ENCODE measurements around the gene WDR59. TPM values are rescaled to one million over a fixed set of nuclear protein-coding genes. Genes with fewer than 3 reads are reported as not detected.

Gene WDR59
- total RNA-seq, 1 donor, result 21.7 TPM

GRCh38 chr16:74867281-74867849 is 117.6 kb downstream of the WDR59 start:
- no peak for TF ChIP-seq CTCF (IDR thresholded peaks at IDR 0.05; ENCODE audit: insufficient read depth, low read length)
- H3K4me3 ChIP-seq (ENCODE audit: low read depth, low read length), result no peak overlapping the region
- no peak for DNase-seq (ENCODE audit: low read depth)

GRCh38 chr16:74865922-74866598 is 118.9 kb downstream of the WDR59 start:
- peak; percentile 60 for DNase-seq (ENCODE audit: low read depth)
- no peak for TF ChIP-seq CTCF (IDR thresholded peaks at IDR 0.05; ENCODE audit: insufficient read depth, low read length)
- H3K4me3 ChIP-seq (ENCODE audit: low read depth, low read length), result no peak overlapping the region

GRCh38 chr16:74862743-74863244 is 122.1 kb downstream of the WDR59 start:
- no peak overlapping the region for H3K4me3 ChIP-seq (ENCODE audit: low read depth, low read length)
- TF ChIP-seq CTCF (IDR thresholded peaks at IDR 0.05; ENCODE audit: insufficient read depth, low read length), result peak; percentile 72
- peak; percentile 59 for DNase-seq (ENCODE audit: low read depth)

GRCh38 chr16:74852500-74852875 is 132.4 kb downstream of the WDR59 start:
- no peak for TF ChIP-seq CTCF (IDR thresholded peaks at IDR 0.05; ENCODE audit: insufficient read depth, low read length)
- no peak overlapping the region for H3K4me3 ChIP-seq (ENCODE audit: low read depth, low read length)
- DNase-seq (ENCODE audit: low read depth), result no peak

- no peak overlapping the region for H3K4me3 ChIP-seq (ENCODE audit: low read depth, low read length)
- no peak for TF ChIP-seq CTCF (IDR thresholded peaks at IDR 0.05; ENCODE audit: insufficient read depth, low read length)
- DNase-seq (ENCODE audit: low read depth), result no peak
Measured at GRCh38 chr16:74850027-74850426, 134.9 kb downstream of the WDR59 start.

- no peak for TF ChIP-seq CTCF (IDR thresholded peaks at IDR 0.05; ENCODE audit: insufficient read depth, low read length)
- H3K4me3 ChIP-seq (ENCODE audit: low read depth, low read length), result no peak overlapping the region
- no peak for DNase-seq (ENCODE audit: low read depth)
Measured at GRCh38 chr16:74847202-74847601, 137.7 kb downstream of the WDR59 start.

All from fibroblast of the aortic adventitia (primary cell).